Glutamatergic neuron (in vitro differentiated cells): ENCODE data around the gene PACSIN1. TPM values are rescaled to one million over a fixed set of nuclear protein-coding genes. Genes with fewer than 3 reads are reported as not detected.

ENCODE experiments used
- DNase-seq: peaks from one replicate; pipeline ENCODE4 v3.0.0; 2022
- H3K27ac Mint-ChIP-seq: one replicate; pipeline ENCODE4 v1.8.0; 2020; ENCODE audit warnings: mild to moderate bottlenecking, mixed read lengths, inconsistent platforms; ENCODE audit not compliant: unreplicated experiment
- H3K27me3 Mint-ChIP-seq: one replicate; pipeline ENCODE4 v1.8.0; 2020; ENCODE audit warnings: mild to moderate bottlenecking, moderate library complexity, mixed read lengths, inconsistent platforms; ENCODE audit not compliant: unreplicated experiment
- H3K36me3 Mint-ChIP-seq: one replicate; pipeline ENCODE4 v1.8.0; 2020; ENCODE audit warnings: mild to moderate bottlenecking, mixed read lengths, inconsistent platforms; ENCODE audit not compliant: unreplicated experiment
- H3K4me1 Mint-ChIP-seq: one replicate; pipeline ENCODE4 v1.8.0; 2020; ENCODE audit warnings: mild to moderate bottlenecking, low read depth, mixed read lengths, inconsistent platforms; ENCODE audit not compliant: unreplicated experiment
- H3K4me3 Mint-ChIP-seq: one replicate; pipeline ENCODE4 v1.8.0; 2020; ENCODE audit warnings: mild to moderate bottlenecking, mixed read lengths, inconsistent platforms; ENCODE audit not compliant: unreplicated experiment
- H3K9me3 Mint-ChIP-seq: one replicate; pipeline ENCODE4 v1.8.0; 2020; ENCODE audit warnings: mild to moderate bottlenecking, moderate library complexity, mixed read lengths, inconsistent platforms; ENCODE audit not compliant: unreplicated experiment
- total RNA-seq: library from RNA; stranded (reverse); fragmentation: NEBNext Ultra II Directional; extraction: Animal tissue kit (Norgen Biotek cat#: 25700); gene quantifications from one replicate; pipeline ENCODE4 v1.2.1, GENCODE V29; 2021; ENCODE audit not compliant: unreplicated experiment
- TF ChIP-seq, protein P1 (sequence below): fragments of 200-600 bp; sonication (generic); IDR thresholded peaks from one replicate; pipeline ENCODE4 v1.5.0; 2021; ENCODE audit not compliant: partially characterized antibody, unreplicated experiment

The PACSIN1 gene
- total RNA-seq, 1 donor from 2014 or later, result 0.47 TPM

GRCh38 chr6:34436803-34437643 is 28.9 kb upstream of the PACSIN1 start:
- DNase-seq, result no peak

GRCh38 chr6:34437644-34437970 is 28.3 kb upstream of the PACSIN1 start:
- H3K36me3 Mint-ChIP-seq, result no peaks in the 10 kb centered on the region
- no peak for DNase-seq
- H3K4me1 Mint-ChIP-seq, result peaks cover 6% of the 10 kb centered on the region
- H3K27ac Mint-ChIP-seq, result no peak overlapping the region
- TF ChIP-seq, protein P1, sequence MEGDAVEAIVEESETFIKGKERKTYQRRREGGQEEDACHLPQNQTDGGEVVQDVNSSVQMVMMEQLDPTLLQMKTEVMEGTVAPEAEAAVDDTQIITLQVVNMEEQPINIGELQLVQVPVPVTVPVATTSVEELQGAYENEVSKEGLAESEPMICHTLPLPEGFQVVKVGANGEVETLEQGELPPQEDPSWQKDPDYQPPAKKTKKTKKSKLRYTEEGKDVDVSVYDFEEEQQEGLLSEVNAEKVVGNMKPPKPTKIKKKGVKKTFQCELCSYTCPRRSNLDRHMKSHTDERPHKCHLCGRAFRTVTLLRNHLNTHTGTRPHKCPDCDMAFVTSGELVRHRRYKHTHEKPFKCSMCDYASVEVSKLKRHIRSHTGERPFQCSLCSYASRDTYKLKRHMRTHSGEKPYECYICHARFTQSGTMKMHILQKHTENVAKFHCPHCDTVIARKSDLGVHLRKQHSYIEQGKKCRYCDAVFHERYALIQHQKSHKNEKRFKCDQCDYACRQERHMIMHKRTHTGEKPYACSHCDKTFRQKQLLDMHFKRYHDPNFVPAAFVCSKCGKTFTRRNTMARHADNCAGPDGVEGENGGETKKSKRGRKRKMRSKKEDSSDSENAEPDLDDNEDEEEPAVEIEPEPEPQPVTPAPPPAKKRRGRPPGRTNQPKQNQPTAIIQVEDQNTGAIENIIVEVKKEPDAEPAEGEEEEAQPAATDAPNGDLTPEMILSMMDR, result no peak
- H3K27me3 Mint-ChIP-seq, result peaks cover 2% of the 10 kb centered on the region
- H3K4me3 Mint-ChIP-seq, result no peak overlapping the region
- peaks cover 1% of the 10 kb centered on the region for H3K9me3 Mint-ChIP-seq

More at GRCh38 chr6:34436803-34437643, 28.9 kb upstream of the PACSIN1 start:
- H3K27me3 Mint-ChIP-seq, result peaks cover 2% of the 10 kb centered on the region
- peaks cover 6% of the 10 kb centered on the region for H3K4me1 Mint-ChIP-seq
- no peak overlapping the region for H3K27ac Mint-ChIP-seq
- peaks cover 1% of the 10 kb centered on the region for H3K9me3 Mint-ChIP-seq
- H3K36me3 Mint-ChIP-seq, result no peaks in the 10 kb centered on the region
- TF ChIP-seq, protein P1, result no peak
- H3K4me3 Mint-ChIP-seq, result no peak overlapping the region

DNA sequence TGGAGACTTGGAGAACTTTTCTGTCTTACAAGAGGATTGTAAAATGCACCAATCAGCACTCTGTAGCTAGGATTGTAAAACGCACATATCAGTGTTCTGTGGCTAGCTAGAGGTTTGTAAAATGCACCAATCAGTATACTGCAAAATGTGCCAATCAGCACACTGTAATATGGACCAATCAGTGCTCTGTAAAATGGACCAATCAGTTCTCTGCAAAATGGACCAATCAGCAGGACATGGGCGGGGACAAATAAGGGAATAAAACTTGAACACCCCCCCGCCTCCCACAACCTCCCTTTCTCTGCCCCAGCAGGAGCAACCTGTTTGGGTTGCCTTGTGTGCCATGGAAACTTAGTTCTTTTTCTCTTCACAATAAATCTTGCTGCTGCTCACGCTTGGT is 27.2 kb upstream of the PACSIN1 start:
- no peaks in the 10 kb centered on the region for H3K4me1 Mint-ChIP-seq
- no peaks in the 10 kb centered on the region for H3K36me3 Mint-ChIP-seq
- no peak for DNase-seq

DNA sequence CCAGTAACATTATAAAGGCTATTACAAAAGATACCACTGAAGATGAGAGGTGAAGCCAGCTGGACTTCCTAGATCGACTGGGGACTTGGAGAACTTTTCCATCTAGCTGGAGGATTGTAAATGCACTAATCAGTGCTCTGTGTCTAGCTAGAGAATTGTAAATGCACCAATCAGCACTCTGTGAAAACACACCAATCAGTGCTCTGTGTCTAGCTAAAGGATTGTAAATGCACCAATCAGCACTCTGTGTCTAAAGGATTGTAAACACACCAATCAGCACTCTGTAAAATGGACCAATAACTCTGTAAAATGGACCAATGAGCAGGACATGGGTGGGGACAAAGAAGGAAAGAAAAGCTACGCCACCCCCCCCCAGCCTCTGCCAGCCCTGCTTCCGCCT is 26.4 kb upstream of the PACSIN1 start:
- Mint-ChIP-seq H3K27me3 (peaks cover 2% of the 10 kb centered on the region), H3K9me3 (peaks cover 1% of the 10 kb centered on the region), H3K4me3 (no peak overlapping the region), H3K36me3 (no peaks in the 10 kb centered on the region), H3K27ac (no peak overlapping the region), H3K4me1 (no peaks in the 10 kb centered on the region)
- no peak for DNase-seq
- TF ChIP-seq, protein P1, result no peak

More for the DNA sequence above, 27.2 kb upstream of the PACSIN1 start:
- peaks cover 1% of the 10 kb centered on the region for H3K9me3 Mint-ChIP-seq
- H3K4me3 Mint-ChIP-seq, result no peak overlapping the region
- H3K27ac Mint-ChIP-seq, result no peak overlapping the region
- peaks cover 2% of the 10 kb centered on the region for H3K27me3 Mint-ChIP-seq
- TF ChIP-seq, protein P1, result no peak

- Mint-ChIP-seq H3K36me3 (no peaks in the 10 kb centered on the region), H3K27ac (no peak overlapping the region), H3K9me3 (no peaks in the 10 kb centered on the region), H3K27me3 (peaks cover 2% of the 10 kb centered on the region), H3K4me3 (no peak overlapping the region), H3K4me1 (no peaks in the 10 kb centered on the region)
- DNase-seq, result no peak
- TF ChIP-seq, protein P1, result no peak
Measured at GRCh38 chr6:34441526-34441925, 24.4 kb upstream of the PACSIN1 start.
